DND-41 (cell line): ENCODE measurements around the gene PLEKHG2.

Source experiments
- ATAC-seq: fragments of 200-7000 bp; cut with Tn5 transposase; 3 replicates; pipeline ENCODE4 v1.9.1; 2021; ENCODE audit warnings: low read depth; ENCODE audit not compliant: insufficient read depth
- DNase-seq: peaks from one replicate; pipeline ENCODE4 v3.0.0-alpha.2; 2020
- H2AFZ ChIP-seq: 2 replicates; pipeline ENCODE4 v1.6.0; 2012; ENCODE audit warnings: low read depth, low read length
- H3K27ac ChIP-seq: 2 replicates; pipeline ENCODE4 v1.5.1; 2012; ENCODE audit warnings: low read length, inconsistent platforms
- H3K27me3 ChIP-seq: fragments of 200-600 bp; sonication (generic); 2 replicates; pipeline ENCODE4 v1.6.0; 2012; ENCODE audit warnings: low read length, mild to moderate bottlenecking, inconsistent platforms; ENCODE audit not compliant: insufficient read depth, poor library complexity
- H3K36me3 ChIP-seq: 2 replicates; pipeline ENCODE4 v1.5.1; 2012; ENCODE audit warnings: low read length, inconsistent platforms; ENCODE audit not compliant: insufficient read depth
- H3K4me1 ChIP-seq: 2 replicates; pipeline ENCODE4 v1.5.1; 2012; ENCODE audit warnings: mild to moderate bottlenecking, low read length; ENCODE audit not compliant: insufficient read depth
- H3K4me2 ChIP-seq: 2 replicates; pipeline ENCODE4 v1.6.0; 2012; ENCODE audit warnings: mild to moderate bottlenecking, moderate library complexity, low read length, inconsistent platforms; ENCODE audit not compliant: insufficient read depth
- H3K4me3 ChIP-seq, 2 experiments: fragments of 200-600 bp in 1 of 2; shearing (Covaris generic) in 1 of 2; 2 replicates each; pipeline ENCODE4 v1.5.1; 2012 to 2016; ENCODE audit warnings: inconsistent platforms in 2 of 2, low read length in 2 of 2, mild to moderate bottlenecking in 2 of 2, low read depth in 1 of 2, moderate library complexity in 1 of 2
- H3K79me2 ChIP-seq: 2 replicates; pipeline ENCODE4 v1.6.0; 2012; ENCODE audit warnings: low read length, inconsistent platforms; ENCODE audit not compliant: insufficient read depth
- H3K9ac ChIP-seq: 2 replicates; pipeline ENCODE4 v1.6.0; 2012; ENCODE audit warnings: low read depth, mild to moderate bottlenecking, inconsistent platforms, low read length, moderate library complexity
- H3K9me3 ChIP-seq: 2 replicates; pipeline ENCODE4 v1.5.1; 2012; ENCODE audit warnings: low read length, moderate library complexity, mild to moderate bottlenecking, inconsistent platforms; ENCODE audit not compliant: insufficient read depth, severe bottlenecking
- H4K20me1 ChIP-seq: 2 replicates; pipeline ENCODE4 v1.6.0; 2012; ENCODE audit warnings: low read length; ENCODE audit not compliant: insufficient read depth
- EZH2 ChIP-seq: IDR thresholded peaks from 3 replicates; pipeline ENCODE4 v1.6.1; 2012; ENCODE audit warnings: borderline replicate concordance, low read depth, mild to moderate bottlenecking, moderate library complexity, low read length, inconsistent platforms; ENCODE audit not compliant: severe bottlenecking
- TF ChIP-seq, protein P1 (sequence below): IDR thresholded peaks from 2 replicates; pipeline ENCODE4 v1.5.1; 2012; ENCODE audit warnings: borderline replicate concordance, low read length, moderate library complexity, mild to moderate bottlenecking; ENCODE audit not compliant: poor library complexity, severe bottlenecking; ENCODE audit errors: extremely low read depth

The PLEKHG2 gene

DNA sequence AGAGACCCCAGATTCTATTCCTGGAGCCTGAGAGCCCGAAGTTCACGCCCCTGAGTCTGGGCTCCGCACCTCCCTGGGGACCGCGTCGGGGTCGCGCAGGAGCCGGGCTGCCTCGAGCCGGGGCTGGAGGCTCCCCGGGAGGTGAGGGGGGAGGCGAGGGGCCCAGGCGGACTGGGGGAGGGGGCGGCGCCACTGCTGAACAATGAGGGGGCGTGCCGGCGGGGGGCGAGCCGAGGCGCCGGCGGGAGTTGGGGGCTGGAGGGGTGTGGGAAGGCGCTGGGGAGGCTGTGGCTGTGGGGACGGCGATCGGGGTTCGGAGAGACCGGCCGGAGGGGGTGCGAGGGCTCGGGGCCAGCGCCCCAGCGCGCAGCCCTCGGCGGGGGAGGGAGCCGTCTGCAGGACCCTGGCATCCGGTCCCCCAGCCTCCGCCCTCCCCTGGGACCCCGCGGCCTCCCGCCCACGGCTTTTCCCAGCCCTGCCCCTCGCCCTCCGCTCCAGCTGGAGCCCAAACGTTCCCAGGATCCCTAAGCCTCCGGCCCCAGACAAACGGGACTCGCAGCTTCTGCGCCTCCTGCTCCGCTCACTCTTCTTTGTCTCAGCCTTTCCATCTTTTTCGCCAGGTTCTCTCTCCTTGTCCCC is 922 bp downstream of the PLEKHG2 start:
- peaks cover 37% of the 10 kb centered on the region for H3K79me2 ChIP-seq
- peak overlapping the region; percentile 59 for H2AFZ ChIP-seq
- peak; percentile 23 for ATAC-seq
- peaks cover 22% of the 10 kb centered on the region for H4K20me1 ChIP-seq
- H3K4me3 ChIP-seq, result peak overlapping the region; percentile 69 to 96
- H3K4me1 ChIP-seq, result peaks cover 54% of the 10 kb centered on the region
- H3K27me3 ChIP-seq, result no peaks in the 10 kb centered on the region
- H3K9me3 ChIP-seq, result no peaks in the 10 kb centered on the region
- TF ChIP-seq, protein P1, sequence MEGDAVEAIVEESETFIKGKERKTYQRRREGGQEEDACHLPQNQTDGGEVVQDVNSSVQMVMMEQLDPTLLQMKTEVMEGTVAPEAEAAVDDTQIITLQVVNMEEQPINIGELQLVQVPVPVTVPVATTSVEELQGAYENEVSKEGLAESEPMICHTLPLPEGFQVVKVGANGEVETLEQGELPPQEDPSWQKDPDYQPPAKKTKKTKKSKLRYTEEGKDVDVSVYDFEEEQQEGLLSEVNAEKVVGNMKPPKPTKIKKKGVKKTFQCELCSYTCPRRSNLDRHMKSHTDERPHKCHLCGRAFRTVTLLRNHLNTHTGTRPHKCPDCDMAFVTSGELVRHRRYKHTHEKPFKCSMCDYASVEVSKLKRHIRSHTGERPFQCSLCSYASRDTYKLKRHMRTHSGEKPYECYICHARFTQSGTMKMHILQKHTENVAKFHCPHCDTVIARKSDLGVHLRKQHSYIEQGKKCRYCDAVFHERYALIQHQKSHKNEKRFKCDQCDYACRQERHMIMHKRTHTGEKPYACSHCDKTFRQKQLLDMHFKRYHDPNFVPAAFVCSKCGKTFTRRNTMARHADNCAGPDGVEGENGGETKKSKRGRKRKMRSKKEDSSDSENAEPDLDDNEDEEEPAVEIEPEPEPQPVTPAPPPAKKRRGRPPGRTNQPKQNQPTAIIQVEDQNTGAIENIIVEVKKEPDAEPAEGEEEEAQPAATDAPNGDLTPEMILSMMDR, result no peak
- TF ChIP-seq EZH2, result no peak
- H3K36me3 ChIP-seq, result peaks cover 39% of the 10 kb centered on the region
- H3K9ac ChIP-seq, result peak overlapping the region; percentile 88
- H3K27ac ChIP-seq, result peak overlapping the region; percentile 86
- DNase-seq, result peak; percentile 76
- H3K4me2 ChIP-seq, result peak overlapping the region; percentile 66

DNA sequence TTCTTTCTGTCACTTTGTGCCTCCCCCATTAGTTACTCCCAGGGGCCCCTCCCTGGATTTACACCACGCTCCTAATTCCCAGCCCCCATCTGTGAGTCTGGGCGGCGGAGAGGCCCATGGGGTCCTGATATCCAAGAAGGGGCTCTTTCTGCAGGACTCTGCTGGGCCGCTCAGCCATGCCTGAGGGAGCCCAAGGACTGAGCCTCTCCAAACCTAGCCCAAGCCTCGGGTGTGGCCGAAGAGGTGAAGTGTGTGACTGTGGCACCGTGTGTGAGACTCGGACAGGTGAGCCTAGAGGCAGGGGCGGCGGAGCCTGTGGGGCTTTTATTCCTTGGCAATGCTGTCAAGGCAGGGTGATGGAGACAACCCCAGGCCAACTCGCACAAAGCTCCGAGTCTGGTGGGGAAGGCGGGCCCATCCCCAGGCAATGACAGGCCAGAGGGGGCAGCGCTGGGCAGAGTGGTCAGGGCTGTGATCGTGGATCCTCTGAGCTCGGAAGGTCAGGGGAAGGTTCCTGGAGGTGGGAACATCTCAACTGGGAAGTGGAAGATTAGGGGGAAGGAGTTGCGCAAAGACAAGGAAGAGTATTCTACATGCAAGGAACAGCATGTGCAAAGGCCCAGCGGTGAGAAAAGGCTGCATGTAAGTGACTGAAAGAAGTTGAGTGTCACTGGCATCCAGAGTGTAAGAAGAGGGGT is 1.6 kb downstream of the PLEKHG2 start:
- no peaks in the 10 kb centered on the region for H3K9me3 ChIP-seq
- no peaks in the 10 kb centered on the region for H3K27me3 ChIP-seq
- DNase-seq (no peak), ATAC-seq (no peak)
- H2AFZ ChIP-seq, result peak overlapping the region; percentile 59
- peaks cover 48% of the 10 kb centered on the region for H3K4me1 ChIP-seq
- peaks cover 33% of the 10 kb centered on the region for H3K79me2 ChIP-seq
- peak overlapping the region; percentile 88 for H3K9ac ChIP-seq
- peak overlapping the region; percentile 66 for H3K4me2 ChIP-seq
- peak overlapping the region; percentile 69 to 96 for H3K4me3 ChIP-seq
- TF ChIP-seq, protein P1, result peak; percentile 44
- TF ChIP-seq EZH2, result no peak
- H3K36me3 ChIP-seq, result peaks cover 41% of the 10 kb centered on the region
- H4K20me1 ChIP-seq, result peaks cover 19% of the 10 kb centered on the region
- peak overlapping the region; percentile 86 for H3K27ac ChIP-seq

DNA sequence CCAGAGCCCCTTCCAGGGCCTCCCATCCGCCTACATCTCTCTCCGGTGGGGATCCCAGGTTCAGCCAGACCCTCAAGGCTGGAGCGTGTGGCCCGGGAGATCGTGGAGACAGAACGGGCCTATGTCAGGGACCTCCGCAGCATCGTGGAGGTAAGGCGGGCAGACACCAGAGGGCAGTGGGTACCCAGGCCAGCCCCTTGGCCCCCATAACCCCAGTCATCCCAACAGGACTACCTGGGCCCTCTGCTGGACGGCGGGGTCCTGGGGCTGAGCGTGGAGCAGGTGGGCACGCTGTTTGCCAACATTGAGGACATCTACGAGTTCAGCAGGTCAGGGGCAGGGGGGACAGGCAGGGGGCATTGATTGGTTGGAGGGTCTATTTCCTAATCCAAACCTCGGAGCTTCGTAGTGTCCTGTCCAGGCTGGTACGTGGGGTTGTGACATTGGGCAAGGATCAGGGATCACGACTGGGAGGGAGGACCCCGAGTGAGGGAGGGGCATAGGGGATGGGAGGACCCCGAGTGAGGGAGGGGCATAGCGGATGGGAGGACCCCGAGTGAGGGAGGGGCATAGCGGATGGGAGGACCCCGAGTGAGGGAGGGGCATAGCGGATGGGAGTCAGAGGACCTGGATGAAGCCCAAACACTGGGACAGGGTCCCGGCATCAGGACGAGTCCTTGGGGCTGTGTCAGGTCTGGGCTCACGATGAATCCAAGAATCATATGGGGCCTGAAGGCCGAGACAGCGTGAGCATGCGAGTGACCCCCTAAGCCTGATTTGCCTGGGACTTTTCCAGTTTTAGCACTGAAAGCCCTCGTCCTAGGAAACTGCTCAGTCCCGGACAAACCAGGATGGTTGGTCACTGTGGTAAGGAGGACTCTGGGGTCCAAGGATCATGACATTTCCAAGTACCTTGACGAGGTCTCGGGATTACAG is 2.9 kb downstream of the PLEKHG2 start:
- no peak for TF ChIP-seq EZH2
- TF ChIP-seq, protein P1, result no peak
- H3K9me3 ChIP-seq, result no peaks in the 10 kb centered on the region
- no peaks in the 10 kb centered on the region for H3K27me3 ChIP-seq
- H2AFZ ChIP-seq, result no peak overlapping the region
- ATAC-seq (no peak), DNase-seq (no peak)
- peak overlapping the region; percentile 88; the same call in 1 of the 2 replicates for H3K9ac ChIP-seq
- H3K4me1 ChIP-seq, result peaks cover 36% of the 10 kb centered on the region
- peaks cover 43% of the 10 kb centered on the region for H3K36me3 ChIP-seq
- no peak overlapping the region for H3K4me3 ChIP-seq
- H3K79me2 ChIP-seq, result peaks cover 33% of the 10 kb centered on the region
- H3K27ac ChIP-seq, result no peak overlapping the region
- peak overlapping the region; percentile 66 for H3K4me2 ChIP-seq
- H4K20me1 ChIP-seq, result peaks cover 21% of the 10 kb centered on the region
